DOHH2 (cell line): ENCODE results near the gene YAE1.

Experiments
- CTCF ChIP-seq: fragments of 200-600 bp; sonication (generic); IDR thresholded peaks from one replicate; pipeline ENCODE4 v1.5.1; 2014; ENCODE audit warnings: antibody characterized with exemption, mild to moderate bottlenecking, low read depth, low read length; ENCODE audit not compliant: poor library complexity, severe bottlenecking
- EZH2phosphoT487 ChIP-seq: fragments of 200-600 bp; sonication (generic); IDR thresholded peaks from 2 replicates; pipeline ENCODE4 v1.6.1; 2017; ENCODE audit warnings: borderline replicate concordance, mild to moderate bottlenecking, antibody characterized with exemption, low read length, moderate library complexity, mixed read lengths

GRCh38 chr7:39557911-39558310 lies 8.3 kb upstream of the YAE1 start:
- no peak for TF ChIP-seq CTCF
- no peak for TF ChIP-seq EZH2phosphoT487
